Kidney epithelial cell (primary cell): Measurements from ENCODE around the gene PUM2. TPM values are rescaled to one million over a fixed set of nuclear protein-coding genes. Genes with fewer than 3 reads are reported as not detected.

Experiments used
- DNase-seq: peaks from one replicate; pipeline ENCODE4 v3.0.0-alpha.2; 2010; ENCODE audit warnings: low read depth
- H3K27me3 ChIP-seq: 2 replicates; pipeline ENCODE4 v1.6.0; 2011; ENCODE audit warnings: low read length; ENCODE audit not compliant: control insufficient read depth, insufficient read depth
- H3K36me3 ChIP-seq: 2 replicates; pipeline ENCODE4 v1.5.1; 2011; ENCODE audit warnings: low read length; ENCODE audit not compliant: control insufficient read depth, insufficient read depth
- H3K4me3 ChIP-seq: 2 replicates; pipeline ENCODE4 v1.5.1; 2011; ENCODE audit warnings: low read depth, mild to moderate bottlenecking, control low read depth, low read length
- total RNA-seq: library from RNA; depleted of rRNA; stranded (reverse); fragments of >200 nt; gene quantifications from 2 replicates; pipeline ENCODE4 v1.2.3, GENCODE V29; 2015
- TF ChIP-seq, protein P1 (sequence below): IDR thresholded peaks from 2 replicates; pipeline ENCODE4 v1.5.1; 2011; ENCODE audit warnings: mild to moderate bottlenecking, moderate library complexity, low read length, control low read depth, inconsistent platforms; ENCODE audit not compliant: insufficient read depth, poor library complexity, severe bottlenecking

The PUM2 gene
- total RNA-seq, 1 donor from 2014 or later: 44.2 TPM

DNA sequence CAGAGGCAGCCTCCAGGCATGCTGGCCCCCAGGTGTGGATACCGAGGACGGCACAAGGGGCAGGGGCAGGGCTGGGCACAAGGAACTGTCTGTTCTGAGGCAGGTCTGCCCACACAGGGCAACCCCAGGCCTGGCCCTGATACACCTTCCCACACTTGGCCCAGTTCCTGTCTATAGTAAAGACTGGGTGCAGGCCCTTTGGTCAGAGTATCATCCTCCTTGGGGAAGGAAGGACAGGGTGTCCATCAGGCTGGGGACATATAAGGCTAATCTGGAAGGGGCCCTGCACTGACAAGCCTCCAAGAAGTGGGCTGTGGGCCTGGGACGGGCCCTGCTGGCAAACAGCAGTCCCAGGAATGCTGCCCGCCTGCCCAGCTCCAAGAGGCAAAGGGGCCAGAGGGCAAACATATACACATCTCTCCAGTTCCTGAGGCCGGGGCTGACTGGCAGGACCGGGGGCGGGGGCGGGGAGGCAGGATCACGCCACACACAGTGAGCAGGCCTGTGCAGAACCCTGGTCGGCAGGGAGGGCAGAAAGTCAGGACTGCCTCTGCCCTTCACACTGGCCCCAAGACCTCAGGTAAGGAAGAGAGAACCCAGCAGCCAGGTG lies 144.6 kb downstream of the PUM2 start:
- DNase-seq: no peak
- no peaks in the 10 kb centered on the region for H3K27me3 ChIP-seq
- no peak overlapping the region for H3K4me3 ChIP-seq
- peaks cover 1% of the 10 kb centered on the region for H3K36me3 ChIP-seq
- TF ChIP-seq, protein P1, sequence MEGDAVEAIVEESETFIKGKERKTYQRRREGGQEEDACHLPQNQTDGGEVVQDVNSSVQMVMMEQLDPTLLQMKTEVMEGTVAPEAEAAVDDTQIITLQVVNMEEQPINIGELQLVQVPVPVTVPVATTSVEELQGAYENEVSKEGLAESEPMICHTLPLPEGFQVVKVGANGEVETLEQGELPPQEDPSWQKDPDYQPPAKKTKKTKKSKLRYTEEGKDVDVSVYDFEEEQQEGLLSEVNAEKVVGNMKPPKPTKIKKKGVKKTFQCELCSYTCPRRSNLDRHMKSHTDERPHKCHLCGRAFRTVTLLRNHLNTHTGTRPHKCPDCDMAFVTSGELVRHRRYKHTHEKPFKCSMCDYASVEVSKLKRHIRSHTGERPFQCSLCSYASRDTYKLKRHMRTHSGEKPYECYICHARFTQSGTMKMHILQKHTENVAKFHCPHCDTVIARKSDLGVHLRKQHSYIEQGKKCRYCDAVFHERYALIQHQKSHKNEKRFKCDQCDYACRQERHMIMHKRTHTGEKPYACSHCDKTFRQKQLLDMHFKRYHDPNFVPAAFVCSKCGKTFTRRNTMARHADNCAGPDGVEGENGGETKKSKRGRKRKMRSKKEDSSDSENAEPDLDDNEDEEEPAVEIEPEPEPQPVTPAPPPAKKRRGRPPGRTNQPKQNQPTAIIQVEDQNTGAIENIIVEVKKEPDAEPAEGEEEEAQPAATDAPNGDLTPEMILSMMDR: no peak

DNA sequence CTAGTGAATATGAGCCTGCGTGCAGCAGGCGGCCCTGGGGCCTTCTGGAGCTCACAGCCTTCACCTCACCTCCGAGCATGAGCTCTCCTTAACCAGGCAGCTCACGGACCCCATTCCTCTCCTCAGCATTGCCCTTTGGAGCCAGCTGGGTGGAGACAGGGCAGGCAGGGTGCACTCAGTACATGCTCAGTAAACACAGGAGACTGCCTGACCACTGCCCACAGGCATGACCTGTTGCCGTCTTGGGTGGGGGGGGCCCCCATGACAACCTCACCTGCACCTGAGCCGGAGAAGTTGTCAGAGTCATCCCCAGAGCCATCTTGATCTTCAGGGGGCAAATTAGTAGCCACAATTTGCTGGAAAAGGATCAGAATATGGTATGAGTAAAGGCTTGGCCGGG lies 145.6 kb downstream of the PUM2 start:
- DNase-seq: no peak
- Histone ChIP-seq H3K4me3 (no peak overlapping the region), H3K27me3 (no peaks in the 10 kb centered on the region), H3K36me3 (peaks cover 1% of the 10 kb centered on the region)
- TF ChIP-seq, protein P1: no peak

DNA sequence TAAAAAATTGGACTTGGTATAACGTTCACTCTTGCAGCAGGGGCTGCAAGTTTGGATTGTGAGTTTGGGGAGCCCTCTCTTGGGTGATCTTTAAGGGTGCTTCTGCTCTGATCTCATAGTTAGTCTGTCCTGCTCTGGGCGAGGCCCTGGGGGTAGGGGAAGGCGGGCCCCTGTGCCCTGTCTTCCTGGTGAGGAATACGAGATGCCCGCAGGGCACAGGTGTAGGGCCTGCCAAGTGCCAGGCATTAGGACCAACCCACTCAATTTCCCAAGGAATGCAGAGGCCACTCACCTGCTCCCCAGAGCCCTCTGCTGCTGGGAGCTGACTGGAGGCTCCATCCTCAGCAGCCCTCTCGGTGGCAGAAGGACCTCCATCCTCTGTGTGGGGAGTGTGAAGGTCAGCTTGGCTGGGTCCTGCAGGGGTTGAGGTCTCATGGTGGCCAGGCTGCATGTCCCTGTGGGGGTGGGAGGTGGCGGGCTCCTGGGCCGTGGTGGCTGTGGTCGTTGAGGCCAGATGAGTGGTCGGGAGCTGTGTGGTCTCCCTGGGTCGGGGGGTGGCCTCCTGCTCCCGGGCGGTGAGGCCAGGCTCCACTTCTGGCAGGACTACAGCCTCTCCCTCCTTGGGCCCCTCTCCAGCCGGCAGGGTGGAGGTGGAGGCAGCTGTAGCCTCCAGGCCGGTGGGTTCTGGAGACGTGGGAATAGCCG lies 147.0 kb downstream of the PUM2 start:
- H3K27me3 ChIP-seq: no peaks in the 10 kb centered on the region
- peaks cover 1% of the 10 kb centered on the region for H3K36me3 ChIP-seq
- TF ChIP-seq, protein P1: no peak
- no peak overlapping the region for H3K4me3 ChIP-seq
- DNase-seq: no peak

DNA sequence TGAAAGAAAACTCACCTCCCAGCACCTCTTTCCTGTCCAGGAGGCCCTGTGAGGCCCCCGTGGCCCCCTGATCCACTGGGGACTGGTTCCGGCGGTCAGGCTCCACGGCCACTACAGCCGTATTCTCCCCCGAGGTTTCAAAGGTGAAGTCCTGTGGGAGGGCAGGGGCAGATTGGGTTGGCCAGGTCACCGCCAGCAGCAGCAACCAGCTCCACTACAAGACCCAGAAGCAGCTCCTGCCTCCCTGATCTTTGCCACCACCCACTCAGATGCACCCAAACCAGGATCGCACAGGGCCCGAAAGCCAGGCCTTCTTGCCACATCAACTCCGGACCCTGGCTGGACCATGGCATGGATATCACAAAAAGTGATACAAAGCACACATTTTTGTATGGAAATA lies 147.6 kb downstream of the PUM2 start:
- Histone ChIP-seq H3K4me3 (no peak overlapping the region), H3K27me3 (no peaks in the 10 kb centered on the region), H3K36me3 (peaks cover 1% of the 10 kb centered on the region)
- DNase-seq: no peak
- TF ChIP-seq, protein P1: no peak

DNA sequence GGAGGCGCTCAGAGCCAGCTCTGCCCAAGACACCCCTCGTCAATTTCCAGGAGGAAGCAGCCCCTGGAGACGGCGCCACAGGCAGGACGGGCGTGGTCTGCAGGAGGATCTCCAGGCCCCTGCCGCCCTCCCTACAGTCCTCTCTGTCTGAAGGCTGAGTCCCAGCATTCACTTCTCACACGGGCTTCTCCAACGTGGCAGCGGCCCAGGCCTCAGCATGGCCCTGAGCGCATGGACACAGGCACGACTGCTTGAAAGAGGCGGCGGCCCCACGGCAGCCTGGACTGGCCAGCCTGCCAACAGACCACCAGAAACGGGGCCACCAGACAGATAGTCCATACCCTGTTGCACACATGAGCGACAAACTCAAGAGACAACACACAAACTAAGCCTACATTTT lies 149.0 kb downstream of the PUM2 start:
- TF ChIP-seq, protein P1: no peak
- no peak for DNase-seq
- Histone ChIP-seq H3K27me3 (no peaks in the 10 kb centered on the region), H3K36me3 (peaks cover 1% of the 10 kb centered on the region), H3K4me3 (no peak overlapping the region)
